ENCODE measurements around the gene SPCS1. TPM values are rescaled to one million over a fixed set of nuclear protein-coding genes. Genes with fewer than 3 reads are reported as not detected.

The SPCS1 gene
- total RNA-seq, 1 experiment from 2014 or later, result 104 TPM

- H3K4me3 ChIP-seq, result no peak overlapping the region
- peaks cover 14% of the 10 kb centered on the region; the same call in 1 of the 2 replicates for H3F3A ChIP-seq (ENCODE audit: insufficient read depth, low read depth)
- POLR2A ChIA-PET (ENCODE audit: unreplicated experiment), result interaction anchor here (0.7 kb wide), 3 partner anchors 240 to 1181 kb away, joined by 3 to 25 read pairs (median 8); no protein-coding TSS in a partner anchor
- 0 out of 2 replicates have a peak overlapping the region, but pooled peaks have one; percentile 28 for H3K4me2 ChIP-seq
- H3K79me2 ChIP-seq (ENCODE audit: low read depth), result peaks cover 50% of the 10 kb centered on the region
- DNase-seq, result no peak
- H3K4me1 ChIP-seq (replicated peaks; ENCODE audit: insufficient read depth), result peaks cover 22% of the 10 kb centered on the region
- H4K20me1 ChIP-seq (ENCODE audit: insufficient read depth), result peaks cover 2% of the 10 kb centered on the region; the same call in 1 of the 2 replicates
- CTCF ChIA-PET, result no interaction called here
- H3K36me3 ChIP-seq (ENCODE audit: low read depth), result peaks cover 20% of the 10 kb centered on the region
- no peaks in the 10 kb centered on the region for H3K27me3 ChIP-seq (ENCODE audit: insufficient read depth, low read depth)
- no peaks in the 10 kb centered on the region; the same call in 1 of the 2 replicates for H3K9me3 ChIP-seq (ENCODE audit: insufficient read depth, low read depth)
- no peak overlapping the region for H2AFZ ChIP-seq
- BruUV-seq (replicated peaks), result no TSS peak
- 0 out of 2 replicates have a peak overlapping the region, but pooled peaks have one; percentile 16 for H3K27ac ChIP-seq
- intact Hi-C loops (cut with micrococcal nuclease; ENCODE audit: unreplicated experiment), result loop anchor here (5.0 kb wide), 1 partner anchor 254 kb away; no protein-coding TSS in a partner anchor
- H3K9me2 ChIP-seq (ENCODE audit: insufficient read depth), result no peaks in the 10 kb centered on the region
- TF ChIP-seq CTCF (conservative IDR thresholded peaks at IDR 0.05) (no peak), EZH2 (IDR thresholded peaks at IDR 0.05; ENCODE audit: low read depth) (no peak)
Measured at GRCh38 chr3:52681596-52681995, 24.3 kb upstream of the SPCS1 start.

- DNase-seq, result peak; percentile 10 to 48
- intact Hi-C loops (cut with micrococcal nuclease; ENCODE audit: unreplicated experiment), result loop anchor here (5.0 kb wide), 1 partner anchor 255 kb away; no protein-coding TSS in a partner anchor
- Histone ChIP-seq H3K9me3 (ENCODE audit: insufficient read depth, low read depth) (no peaks in the 10 kb centered on the region; the same call in 1 of the 2 replicates), H3K4me1 (replicated peaks; ENCODE audit: insufficient read depth) (peaks cover 24% of the 10 kb centered on the region), H3K36me3 (ENCODE audit: low read depth) (peaks cover 25% of the 10 kb centered on the region), H3F3A (ENCODE audit: insufficient read depth, low read depth) (peaks cover 18% of the 10 kb centered on the region; the same call in 1 of the 2 replicates), H3K4me3 (no peak overlapping the region), H3K27me3 (ENCODE audit: insufficient read depth, low read depth) (no peaks in the 10 kb centered on the region), H3K9me2 (ENCODE audit: insufficient read depth) (no peaks in the 10 kb centered on the region), H2AFZ (no peak overlapping the region), H3K27ac (0 out of 2 replicates have a peak overlapping the region, but pooled peaks have one; percentile 16), H4K20me1 (ENCODE audit: insufficient read depth) (peaks cover 6% of the 10 kb centered on the region; the same call in 1 of the 2 replicates), H3K4me2 (0 out of 2 replicates have a peak overlapping the region, but pooled peaks have one; percentile 28), H3K79me2 (ENCODE audit: low read depth) (peaks cover 54% of the 10 kb centered on the region)
- BruUV-seq (replicated peaks), result no TSS peak
- peak; percentile 27; the same call in 1 of the 2 replicates for TF ChIP-seq CTCF (conservative IDR thresholded peaks at IDR 0.05)
- TF ChIP-seq EZH2 (IDR thresholded peaks at IDR 0.05; ENCODE audit: low read depth), result no peak
- CTCF ChIA-PET, result no interaction called here
- POLR2A ChIA-PET (ENCODE audit: unreplicated experiment), result interaction anchor here (0.7 kb wide), 3 partner anchors 240 to 1182 kb away, joined by 3 to 25 read pairs (median 8); no protein-coding TSS in a partner anchor
Measured at GRCh38 chr3:52682016-52682415, 23.9 kb upstream of the SPCS1 start.

DNA sequence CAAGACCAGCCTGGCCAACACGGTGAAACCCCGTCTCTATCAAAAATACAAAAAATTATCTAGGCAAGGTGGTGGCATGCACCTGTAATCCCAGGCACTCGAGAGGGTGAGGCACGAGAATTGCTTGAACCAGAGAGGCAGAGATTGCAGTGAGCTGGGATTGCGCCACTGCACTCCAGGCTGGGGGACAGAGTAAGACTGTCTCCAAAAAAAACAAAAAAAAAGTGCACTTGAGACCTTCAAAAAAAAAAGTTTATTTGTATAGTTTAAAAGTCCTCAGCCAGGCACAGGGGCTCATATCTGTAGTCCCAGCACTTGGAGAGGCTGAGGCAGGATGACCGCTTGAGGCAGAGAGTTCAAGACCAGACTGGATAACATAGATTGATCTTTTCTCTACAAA lies 22.3 kb upstream of the SPCS1 start:
- Histone ChIP-seq H3F3A (ENCODE audit: insufficient read depth, low read depth) (peaks cover 34% of the 10 kb centered on the region; the same call in 1 of the 2 replicates), H3K4me2 (peak overlapping the region; percentile 98; the same call in 1 of the 2 replicates), H3K27me3 (ENCODE audit: insufficient read depth, low read depth) (no peaks in the 10 kb centered on the region), H3K36me3 (ENCODE audit: low read depth) (peaks cover 35% of the 10 kb centered on the region), H3K4me3 (no peak overlapping the region), H3K9me3 (ENCODE audit: insufficient read depth, low read depth) (no peaks in the 10 kb centered on the region; the same call in 1 of the 2 replicates), H4K20me1 (ENCODE audit: insufficient read depth) (peaks cover 19% of the 10 kb centered on the region), H2AFZ (no peak overlapping the region), H3K9me2 (ENCODE audit: insufficient read depth) (no peaks in the 10 kb centered on the region), H3K4me1 (replicated peaks; ENCODE audit: insufficient read depth) (peaks cover 40% of the 10 kb centered on the region), H3K27ac (no peak overlapping the region), H3K79me2 (ENCODE audit: low read depth) (peaks cover 70% of the 10 kb centered on the region)
- DNase-seq, result no peak
- ChIA-PET POLR2A (ENCODE audit: unreplicated experiment) (interaction anchor here (0.6 to 0.7 kb wide), 2 partner anchors 229 to 252 kb away, joined by 3 to 51 read pairs; no protein-coding TSS in a partner anchor), CTCF (interaction anchor here (0.6 kb wide), 1 partner anchor 315 kb away, joined by 6 read pairs; no protein-coding TSS in a partner anchor)
- no TSS peak for BruUV-seq (replicated peaks)
- no peak for TF ChIP-seq CTCF (conservative IDR thresholded peaks at IDR 0.05)
- no peak for TF ChIP-seq EZH2 (IDR thresholded peaks at IDR 0.05; ENCODE audit: low read depth)
- intact Hi-C loops (cut with micrococcal nuclease; ENCODE audit: unreplicated experiment), result loop anchor here (5.0 kb wide), 1 partner anchor 256 kb away; no protein-coding TSS in a partner anchor
